Uterus (tissue), 2 donors: ENCODE data around the gene OTOS.

ENCODE experiments used
- POLR2A ChIP-seq, 2 donors: fragments of 450-650 bp; IDR thresholded peaks; one replicate each; pipeline ENCODE4 v1.6.1; 2016; ENCODE audit warnings: antibody characterized with exemption in 2 of 2, mild to moderate bottlenecking in 1 of 2, moderate library complexity in 1 of 2
- TF ChIP-seq, protein P1 (sequence below), 4 experiments: fragments of 200-600 bp in 2 of 4; fragments of 450-650 bp in 2 of 4; sonication (generic) in 2 of 4; IDR thresholded peaks; one replicate each; pipeline ENCODE4 v1.5.1; 2016 to 2019; ENCODE audit warnings: antibody characterized with exemption in 4 of 4, mild to moderate bottlenecking in 2 of 4, moderate library complexity in 1 of 4

DNA sequence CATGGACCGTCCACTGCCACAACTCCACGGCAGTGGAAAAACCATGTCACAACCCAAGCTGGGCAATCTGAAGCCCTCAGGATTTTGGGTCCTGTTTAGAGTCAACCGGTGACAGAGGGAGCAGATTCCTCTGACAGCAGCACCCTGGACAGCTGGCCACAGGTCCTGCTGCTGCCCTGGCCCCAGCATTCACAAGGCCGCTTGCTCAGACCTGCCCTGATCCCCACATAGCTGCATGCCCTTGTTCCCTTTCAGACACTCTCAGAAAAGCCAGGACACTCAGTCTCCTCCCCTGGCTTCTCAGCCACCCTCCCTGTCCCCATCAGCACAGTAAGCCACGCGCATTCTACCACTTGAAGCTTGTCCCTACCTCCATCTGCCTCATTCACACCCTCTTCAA is 6.0 kb downstream of the OTOS start:
- TF ChIP-seq, protein P1, sequence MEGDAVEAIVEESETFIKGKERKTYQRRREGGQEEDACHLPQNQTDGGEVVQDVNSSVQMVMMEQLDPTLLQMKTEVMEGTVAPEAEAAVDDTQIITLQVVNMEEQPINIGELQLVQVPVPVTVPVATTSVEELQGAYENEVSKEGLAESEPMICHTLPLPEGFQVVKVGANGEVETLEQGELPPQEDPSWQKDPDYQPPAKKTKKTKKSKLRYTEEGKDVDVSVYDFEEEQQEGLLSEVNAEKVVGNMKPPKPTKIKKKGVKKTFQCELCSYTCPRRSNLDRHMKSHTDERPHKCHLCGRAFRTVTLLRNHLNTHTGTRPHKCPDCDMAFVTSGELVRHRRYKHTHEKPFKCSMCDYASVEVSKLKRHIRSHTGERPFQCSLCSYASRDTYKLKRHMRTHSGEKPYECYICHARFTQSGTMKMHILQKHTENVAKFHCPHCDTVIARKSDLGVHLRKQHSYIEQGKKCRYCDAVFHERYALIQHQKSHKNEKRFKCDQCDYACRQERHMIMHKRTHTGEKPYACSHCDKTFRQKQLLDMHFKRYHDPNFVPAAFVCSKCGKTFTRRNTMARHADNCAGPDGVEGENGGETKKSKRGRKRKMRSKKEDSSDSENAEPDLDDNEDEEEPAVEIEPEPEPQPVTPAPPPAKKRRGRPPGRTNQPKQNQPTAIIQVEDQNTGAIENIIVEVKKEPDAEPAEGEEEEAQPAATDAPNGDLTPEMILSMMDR (IDR thresholded peaks at IDR 0.05): no peak
- TF ChIP-seq POLR2A (IDR thresholded peaks at IDR 0.05): no peak
